COR-L47 (cell line): ENCODE data around the gene SLC22A31.
"Not testable (repeated sequence)": the region's sequence is repeated elsewhere in the genome, so short reads cannot be mapped to it uniquely, and the experiment has no call there.

Source experiments
- DNase-seq: peaks from one replicate; lab custom pipeline; 2025; lab: John Stamatoyannopoulos, UW

Gene SLC22A31

DNA sequence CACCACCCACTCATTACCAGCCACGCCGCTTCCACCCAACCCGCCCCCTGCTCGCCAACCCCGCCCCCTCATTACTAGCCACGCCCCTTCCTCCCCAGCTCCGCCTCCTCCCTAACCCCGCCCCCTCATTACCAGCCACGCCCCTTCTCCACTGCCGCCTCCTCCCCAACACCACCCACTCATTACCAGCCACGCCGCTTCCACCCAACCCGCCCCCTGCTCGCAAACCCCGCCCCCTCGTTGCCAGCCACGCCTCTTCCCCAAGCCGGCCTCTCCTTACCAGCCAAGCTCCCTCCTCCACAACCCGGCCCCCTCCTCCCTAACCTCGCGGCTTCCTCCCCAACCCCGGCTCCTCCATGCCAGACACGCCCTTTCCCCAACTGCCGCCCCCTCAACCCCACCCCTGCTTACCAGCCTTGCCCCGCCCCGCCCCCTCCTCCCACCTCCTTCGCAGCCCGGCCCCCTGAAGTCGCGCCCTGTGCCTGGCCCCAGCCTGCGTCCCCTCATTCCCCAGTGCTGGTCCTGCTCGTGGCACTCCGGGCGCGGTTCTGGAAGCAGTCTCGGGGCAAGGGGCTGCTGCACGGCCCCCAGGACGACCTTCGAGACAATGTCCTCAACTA, 7.3 kb downstream of the SLC22A31 start:
- no peak for DNase-seq

DNA sequence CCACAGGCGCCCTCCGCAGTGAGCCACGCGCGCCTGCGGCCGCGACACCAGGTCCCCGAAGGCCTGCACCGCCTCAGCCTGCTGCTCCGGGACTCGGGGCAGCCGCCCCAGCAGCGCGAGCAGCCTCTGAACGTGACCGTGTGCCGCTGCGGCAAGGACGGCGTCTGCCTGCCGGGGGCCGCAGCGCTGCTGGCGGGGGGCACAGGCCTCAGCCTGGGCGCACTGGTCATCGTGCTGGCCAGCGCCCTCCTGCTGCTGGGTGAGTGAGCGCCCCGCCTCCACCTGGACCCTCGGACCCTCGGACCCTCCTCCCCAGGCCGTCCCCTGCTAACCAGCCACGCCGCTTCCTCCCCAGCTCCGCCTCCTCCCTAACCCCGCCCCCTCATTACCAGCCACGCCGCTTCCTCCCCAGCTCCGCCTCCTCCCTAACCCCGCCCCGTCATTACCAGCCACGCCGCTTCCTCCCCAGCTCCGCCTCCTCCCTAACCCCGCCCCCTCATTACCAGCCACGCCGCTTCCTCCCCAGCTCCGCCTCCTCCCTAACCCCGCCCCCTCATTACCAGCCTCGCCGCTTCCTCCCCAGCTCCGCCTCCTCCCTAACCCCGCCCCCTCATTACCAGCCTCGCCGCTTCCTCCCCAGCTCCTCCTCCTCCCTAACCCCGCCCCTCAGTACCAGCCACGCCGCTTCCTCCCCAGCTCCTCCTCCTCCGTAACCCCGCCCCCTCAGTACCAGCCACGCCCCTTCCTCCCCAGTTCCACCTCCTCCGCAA, 8.0 kb downstream of the SLC22A31 start:
- not testable (repeated sequence) for DNase-seq

DNA sequence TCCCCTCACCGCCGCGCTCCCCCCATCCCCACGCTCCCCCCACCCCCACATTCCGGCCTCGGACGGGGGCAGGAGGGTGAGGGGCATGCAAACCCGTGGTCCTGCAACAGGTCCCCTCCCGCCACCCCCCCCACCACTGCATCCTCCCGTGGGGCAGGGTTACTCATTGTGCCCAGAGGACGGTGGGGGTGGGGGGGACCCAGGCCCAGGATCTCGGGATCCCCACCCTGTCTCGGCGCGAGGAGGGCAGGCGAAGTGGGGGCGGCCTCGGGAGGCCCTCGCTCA, 8.5 kb downstream of the SLC22A31 start:
- DNase-seq, result no peak

DNA sequence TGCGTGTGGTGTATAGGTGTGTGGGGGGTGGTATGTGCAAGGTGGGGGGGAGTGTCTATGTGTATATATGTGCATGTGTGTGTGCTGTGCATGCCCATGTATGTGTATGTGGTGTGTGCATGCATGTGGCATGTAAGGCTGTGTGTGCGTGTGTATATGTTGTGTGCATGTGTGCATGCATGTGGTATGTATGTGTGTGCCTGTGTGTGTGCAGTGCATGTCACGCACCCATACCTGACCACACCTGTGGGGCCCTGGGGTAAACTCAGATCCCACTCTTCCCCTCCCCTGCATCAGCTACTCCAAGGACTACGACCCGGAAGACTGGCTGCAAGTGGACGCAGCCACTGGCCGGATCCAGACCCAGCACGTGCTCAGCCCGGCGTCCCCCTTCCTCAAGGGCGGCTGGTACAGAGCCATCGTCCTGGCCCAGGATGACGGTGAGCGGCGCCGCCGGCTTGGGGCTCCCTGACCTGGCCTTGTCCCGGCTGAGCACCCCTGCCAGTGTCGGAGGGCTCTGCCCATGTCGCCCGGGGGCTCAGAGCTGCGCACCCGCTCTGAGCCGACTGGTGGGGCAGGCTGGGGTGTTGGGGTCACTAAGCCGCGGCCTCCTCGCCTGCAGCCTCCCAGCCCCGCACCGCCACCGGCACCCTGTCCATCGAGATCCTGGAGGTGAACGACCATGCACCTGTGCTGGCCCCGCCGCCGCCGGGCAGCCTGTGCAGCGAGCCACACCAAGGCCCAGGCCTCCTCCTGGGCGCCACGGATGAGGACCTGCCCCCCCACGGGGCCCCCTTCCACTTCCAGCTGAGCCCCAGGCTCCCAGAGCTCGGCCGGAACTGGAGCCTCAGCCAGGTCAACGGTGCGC, 9.1 kb downstream of the SLC22A31 start:
- DNase-seq, result no peak

DNA sequence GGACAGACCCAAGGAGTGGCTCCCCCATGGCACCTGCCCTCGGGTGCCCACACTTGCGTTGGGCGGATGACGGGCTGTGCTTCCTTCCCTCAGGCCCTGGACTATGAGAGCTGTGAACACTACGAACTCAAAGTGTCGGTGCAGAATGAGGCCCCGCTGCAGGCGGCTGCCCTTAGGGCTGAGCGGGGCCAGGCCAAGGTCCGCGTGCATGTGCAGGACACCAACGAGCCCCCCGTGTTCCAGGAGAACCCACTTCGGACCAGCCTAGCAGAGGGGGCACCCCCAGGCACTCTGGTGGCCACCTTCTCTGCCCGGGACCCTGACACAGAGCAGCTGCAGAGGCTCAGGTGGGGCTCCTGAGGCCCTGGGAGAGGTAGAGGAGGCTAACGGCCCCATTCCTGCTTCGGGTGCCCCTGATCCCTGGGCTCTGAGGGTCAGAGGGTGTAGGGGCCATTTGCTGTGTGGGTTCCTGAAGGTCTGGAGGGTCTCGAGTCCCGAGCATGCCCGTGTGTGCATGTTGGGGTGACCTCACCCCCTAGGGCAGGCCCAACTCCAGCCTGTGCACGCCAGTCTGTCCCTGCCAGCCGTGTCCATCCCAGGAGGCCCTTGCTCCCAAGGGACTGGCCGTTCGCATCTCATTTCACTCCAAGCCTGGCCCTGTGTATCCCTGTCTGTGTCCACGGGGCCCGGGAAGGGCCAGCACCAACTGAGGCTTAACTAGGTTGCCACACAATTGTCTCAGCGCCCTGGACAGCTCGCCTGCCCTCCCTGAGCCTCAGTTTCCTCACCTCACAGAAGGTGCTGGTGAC, 10.0 kb downstream of the SLC22A31 start:
- DNase-seq, result no peak

DNA sequence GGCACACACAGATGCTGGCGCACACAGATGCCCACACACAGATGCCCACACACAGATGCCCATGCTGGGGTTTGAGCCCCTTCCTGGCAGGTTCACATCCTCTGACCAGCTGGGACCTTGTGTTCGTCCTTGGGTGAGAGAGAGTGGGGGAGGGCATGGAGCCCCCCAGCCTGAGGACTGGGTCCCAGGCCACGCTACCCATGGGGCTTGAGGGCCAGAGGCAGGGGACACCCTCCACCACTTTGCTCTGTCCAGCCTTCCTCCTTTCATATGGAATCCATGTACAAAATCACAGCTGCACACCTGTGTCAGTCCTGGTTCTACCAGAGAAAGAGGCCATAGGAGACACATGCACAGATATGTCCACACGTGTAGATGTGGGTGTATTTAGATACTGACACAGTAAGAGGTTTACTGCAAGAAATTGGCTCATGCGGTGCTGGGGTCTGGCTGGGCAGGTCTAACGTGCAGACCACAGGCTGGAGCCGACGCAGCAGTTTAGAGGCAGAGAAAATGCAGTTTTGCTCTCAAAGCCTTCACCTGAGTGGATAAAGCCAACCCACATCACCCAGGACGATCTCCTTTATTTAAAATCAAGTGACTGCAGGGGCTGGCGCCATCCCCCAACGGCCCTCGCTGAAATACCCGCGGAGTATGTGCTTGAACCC, 10.8 kb downstream of the SLC22A31 start:
- no peak for DNase-seq

DNA sequence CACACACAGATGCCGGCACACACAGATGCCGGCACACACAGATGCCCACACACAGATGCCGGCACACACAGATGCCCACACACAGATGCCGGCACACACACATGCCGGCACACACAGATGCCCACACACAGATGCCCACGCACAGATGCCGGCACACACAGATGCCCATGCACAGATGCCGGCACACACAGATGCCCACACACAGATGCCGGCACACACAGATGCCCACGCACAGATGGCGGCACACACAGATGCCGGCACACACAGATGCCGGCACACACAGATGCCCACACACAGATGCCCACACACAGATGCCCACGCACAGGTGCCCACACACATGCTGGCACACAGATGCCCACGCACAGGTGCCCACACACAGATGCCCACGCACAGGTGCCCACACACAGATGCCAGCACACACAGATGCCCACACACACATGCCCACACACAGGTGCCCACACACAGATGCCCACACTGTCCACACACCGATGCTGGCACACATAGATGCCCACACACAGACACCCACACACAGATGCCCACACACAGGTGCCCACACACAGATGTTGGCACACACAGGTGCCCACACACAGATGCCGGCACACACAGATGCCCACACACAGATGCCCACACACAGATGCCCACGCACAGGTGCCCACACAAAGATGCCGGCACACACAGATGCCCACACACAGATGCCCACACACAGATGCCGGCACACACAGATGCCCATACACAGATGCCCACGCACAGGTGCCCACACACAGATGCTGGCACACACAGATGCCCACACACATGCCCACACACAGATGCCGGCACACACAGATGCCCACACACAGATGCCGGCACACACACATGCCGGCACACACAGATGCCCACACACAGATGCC, 11.6 kb downstream of the SLC22A31 start:
- not testable (repeated sequence) for DNase-seq

DNA sequence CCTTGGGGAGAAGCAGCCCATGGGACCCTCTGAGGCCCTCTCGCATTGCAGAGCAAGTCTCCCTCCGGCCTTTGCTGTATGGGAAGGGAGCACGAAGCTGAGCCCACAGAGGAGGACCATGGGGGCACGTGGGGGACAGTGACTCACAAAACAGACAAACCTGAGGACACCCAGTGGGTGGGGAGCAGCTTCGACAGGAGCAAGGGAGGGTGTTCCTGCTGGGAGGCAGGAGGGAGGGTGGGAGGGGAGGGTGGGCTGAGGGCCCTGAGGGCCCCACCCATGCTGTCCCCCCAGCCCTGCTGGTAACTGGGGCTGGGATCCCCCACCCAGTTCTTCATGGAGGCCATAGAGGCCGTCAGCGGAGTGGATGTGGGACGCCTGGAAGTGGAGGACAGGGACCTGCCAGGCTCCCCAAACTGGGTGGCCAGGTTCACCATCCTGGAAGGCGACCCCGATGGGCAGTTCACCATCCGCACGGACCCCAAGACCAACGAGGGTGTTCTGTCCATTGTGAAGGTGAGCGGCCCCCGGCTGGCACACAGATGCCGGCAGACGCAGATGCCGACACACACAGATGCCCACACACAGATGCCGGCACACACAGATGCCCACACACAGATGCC, 12.5 kb downstream of the SLC22A31 start:
- DNase-seq, result no peak

DNA sequence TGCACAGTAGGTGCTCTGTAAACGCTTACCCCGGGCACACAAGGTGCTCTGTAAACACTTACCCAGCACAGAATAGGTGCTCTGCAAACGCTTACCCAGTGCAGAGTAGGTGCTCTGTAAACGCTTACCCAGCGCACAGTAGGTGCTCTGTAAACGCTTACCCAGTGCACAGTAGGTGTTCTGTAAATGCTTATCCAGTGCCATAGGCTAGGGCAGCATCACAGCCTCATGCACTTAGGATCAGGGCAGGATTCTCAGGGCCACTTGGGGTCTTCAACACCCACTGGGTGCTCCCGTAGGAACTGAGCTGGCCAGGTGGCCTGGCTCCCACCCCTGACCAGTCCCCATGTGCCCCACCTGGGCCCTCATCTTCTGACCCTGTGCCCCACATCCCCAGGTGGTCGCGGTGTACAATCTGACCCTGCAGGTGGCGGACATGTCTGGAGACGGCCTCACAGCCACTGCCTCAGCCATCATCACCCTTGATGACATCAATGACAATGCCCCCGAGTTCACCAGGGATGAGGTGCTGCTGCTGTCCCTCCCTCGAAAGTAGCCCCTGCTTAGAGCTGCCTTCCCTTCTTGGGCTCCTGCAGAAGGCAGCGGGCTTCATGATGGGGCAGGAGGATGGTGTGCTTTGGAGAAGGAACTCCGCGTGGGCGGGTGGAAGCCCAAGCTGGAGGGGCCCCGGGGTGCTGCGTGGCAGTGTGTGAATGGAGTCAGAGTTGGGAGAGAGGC, 13.1 kb downstream of the SLC22A31 start:
- DNase-seq, result no peak

DNA sequence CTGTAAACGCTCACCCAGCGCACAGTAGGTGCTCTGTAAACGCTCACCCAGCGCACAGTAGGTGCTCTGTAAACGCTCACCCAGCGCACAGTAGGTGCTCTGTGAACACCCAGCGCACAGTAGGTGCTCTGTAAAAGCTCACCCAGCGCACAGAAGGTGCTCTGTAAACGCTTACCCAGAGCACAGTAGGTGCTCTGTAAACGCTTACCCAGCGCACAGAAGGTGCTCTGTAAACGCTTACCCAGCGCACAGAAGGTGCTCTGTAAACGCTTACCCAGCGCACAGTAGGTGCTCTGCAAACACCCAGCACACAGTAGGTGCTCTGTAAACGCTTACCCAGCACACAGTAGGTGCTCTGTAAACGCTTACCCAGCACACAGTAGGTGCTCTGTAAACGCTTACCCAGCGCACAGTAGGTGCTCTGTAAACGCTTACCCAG, 13.7 kb downstream of the SLC22A31 start:
- DNase-seq, result not testable (repeated sequence)

DNA sequence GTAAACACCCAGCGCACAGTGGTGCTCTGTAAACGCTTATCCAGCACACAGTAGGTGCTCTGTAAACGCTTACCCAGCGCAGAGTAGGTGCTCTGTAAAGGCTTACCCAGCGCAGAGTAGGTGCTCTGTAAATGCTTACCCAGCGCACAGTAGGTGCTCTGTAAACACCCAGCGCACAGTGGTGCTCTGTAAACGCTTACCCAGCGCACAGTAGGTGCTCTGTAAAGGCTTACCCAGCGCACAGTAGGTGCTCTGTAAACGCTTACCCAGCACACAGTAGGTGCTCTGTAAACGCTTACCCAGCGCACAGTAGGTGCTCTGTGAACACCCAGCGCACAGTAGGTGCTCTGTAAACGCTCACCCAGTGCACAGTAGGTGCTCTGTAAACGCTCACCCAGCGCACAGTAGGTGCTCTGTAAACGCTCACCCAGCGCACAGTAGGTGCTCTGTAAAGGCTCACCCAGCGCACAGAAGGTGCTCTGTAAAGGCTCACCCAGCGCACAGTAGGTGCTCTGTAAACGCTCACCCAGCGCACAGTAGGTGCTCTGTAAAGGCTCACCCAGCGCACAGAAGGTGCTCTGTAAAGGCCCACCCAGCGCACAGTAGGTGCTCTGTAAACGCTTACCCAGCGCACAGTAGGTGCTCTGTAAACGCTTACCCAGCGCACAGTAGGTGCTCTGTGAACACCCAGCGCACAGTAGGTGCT, 14.3 kb downstream of the SLC22A31 start:
- DNase-seq, result not testable (repeated sequence)

DNA sequence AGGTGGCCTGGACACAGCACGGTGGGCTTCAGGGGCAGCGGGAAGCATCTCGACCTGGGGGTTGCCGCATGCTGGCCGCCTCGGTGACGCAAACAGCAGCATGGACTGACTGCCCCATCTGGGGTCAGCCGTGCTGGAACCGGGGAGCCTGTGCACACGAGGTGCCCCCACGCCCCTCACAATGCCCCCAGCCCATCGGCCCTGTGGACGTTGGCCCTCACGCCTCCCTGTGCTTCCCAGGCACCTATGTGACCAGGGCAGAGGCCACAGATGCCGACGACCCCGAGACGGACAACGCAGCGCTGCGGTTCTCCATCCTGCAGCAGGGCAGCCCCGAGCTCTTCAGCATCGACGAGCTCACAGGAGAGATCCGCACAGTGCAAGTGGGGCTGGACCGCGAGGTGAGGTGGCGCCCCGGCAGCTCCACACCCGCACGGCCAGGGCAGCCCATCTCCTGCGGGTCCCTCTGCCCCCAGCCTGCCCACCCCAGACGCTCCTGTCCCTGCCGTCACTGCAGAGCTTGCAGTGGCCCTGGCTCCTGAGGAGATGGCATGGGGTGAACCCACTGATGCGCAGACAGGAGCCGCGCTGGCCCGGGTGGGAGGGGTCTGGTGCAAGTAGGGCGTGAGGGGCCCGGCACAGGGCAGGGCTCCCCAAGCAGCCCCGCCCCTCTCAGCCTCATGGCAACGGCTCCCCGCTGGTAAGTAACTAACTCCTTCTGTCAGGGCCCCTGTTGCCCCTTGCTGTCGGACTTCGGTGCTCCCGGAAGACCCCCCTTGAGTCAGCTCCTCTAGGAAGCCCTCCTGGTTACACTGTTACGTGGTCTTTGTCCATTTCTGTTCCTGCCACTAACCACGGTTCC, 15.2 kb downstream of the SLC22A31 start:
- DNase-seq, result no peak

DNA sequence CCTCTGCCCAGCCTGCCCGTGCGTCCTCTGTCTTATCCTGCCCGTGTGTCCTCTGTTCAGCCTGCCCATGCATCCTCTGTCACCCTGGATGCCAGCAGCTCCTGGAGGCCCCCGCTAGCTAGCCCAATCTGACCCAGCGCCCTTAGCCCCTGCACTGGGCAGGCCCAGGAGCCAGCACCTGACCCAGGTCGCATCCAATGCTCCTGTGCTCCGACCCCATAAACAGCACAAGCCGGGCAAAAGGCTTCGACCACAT, 15.7 kb downstream of the SLC22A31 start:
- DNase-seq, result no peak

DNA sequence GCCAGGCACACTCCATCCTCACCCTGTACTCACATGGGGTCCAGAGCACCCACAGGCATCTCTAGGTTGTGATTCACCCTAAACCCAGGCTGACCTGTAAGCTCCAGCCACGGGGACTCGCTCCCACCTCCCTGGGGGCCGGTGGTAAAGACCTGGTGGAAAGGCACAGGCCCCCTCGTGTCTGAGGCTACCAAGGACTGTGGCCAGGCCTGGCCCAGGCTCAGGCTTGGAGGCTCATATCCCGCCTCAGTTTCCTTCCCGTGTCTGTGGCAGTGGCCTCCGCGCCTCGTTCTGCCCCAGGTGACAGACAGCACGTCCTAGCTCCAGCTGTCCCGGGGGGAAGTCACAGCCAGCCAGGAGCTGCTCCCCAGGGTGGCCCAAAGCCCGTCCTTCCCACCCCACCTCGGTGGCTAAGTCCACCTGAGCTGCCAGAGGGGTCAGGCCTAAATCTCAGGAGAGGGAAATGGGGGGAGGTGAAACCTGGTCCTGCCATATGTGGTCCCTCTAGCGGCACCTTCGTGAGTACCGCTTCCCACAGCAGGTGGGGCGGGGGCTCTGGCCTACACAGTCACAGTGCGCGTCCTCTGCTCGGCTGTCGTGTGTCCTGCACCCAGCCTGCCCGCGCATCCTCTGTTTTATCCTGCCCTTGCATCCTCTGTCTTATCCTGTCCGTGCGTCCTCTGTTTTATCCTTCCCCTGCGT, 16.2 kb downstream of the SLC22A31 start:
- DNase-seq, result no peak

DNA sequence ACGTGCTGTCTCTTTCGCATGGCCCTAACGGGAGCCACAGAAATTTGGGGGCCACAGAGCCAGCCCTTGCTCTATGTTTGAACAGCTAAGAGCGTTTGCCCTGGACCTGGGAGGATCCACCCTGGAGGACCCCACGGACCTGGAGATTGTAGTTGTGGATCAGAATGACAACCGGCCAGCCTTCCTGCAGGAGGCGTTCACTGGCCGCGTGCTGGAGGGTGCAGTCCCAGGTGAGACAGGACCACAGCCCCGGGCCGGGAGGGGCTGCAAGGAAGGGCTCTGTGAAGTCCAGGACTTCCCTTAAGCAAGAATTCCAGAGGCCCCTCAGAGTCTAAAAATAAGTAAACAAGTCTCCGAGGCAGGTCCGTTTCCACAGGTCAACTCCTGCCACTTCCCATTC, 16.9 kb downstream of the SLC22A31 start:
- DNase-seq, result no peak

DNA sequence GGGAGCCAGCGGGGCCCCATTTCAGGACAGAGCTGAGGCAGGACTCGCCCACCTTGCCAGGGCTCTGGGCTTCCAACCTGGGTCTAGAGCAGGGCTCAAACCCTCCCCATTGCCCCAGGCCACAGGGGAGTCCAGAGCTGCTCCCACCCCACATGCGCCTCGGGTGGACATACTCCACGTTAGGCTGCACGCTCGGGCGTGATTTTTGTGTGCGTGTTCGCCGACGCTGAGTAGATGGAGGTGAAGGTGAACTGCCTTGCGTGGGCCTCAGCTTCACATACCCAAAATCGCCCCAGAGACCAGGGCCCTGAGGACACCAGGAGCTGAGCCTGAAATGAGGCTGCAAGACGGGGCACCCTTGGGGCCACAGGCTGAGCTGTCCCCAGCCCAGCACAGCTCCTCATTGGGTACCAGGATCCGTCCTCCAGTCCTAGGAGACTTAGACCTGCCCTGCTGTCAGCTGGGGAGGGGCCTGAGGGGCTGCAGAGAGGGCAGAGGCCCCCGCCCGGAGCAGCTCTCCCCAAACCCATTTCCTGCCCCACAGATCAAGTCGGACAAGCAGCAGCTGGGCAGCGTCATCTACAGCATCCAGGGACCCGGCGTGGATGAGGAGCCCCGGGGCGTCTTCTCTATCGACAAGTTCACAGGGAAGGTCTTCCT, 20.6 kb downstream of the SLC22A31 start:
- no peak for DNase-seq

DNA sequence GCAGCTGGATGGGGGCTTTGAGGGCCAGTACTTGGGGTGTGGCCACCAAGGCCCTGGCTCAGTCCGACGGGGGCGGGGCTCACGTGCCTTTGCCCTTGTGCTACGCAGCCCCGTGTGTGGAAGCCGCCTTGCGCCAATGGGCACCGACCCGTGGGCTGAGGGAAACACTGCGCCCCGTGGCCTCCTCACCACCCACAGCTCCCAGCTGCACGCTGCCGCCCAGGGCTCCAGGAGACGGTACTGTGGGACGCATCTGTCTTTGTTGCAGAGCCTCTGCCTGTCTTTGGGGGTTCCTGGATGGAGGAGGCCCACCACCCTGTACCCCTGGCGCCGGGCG, 21.2 kb downstream of the SLC22A31 start:
- no peak for DNase-seq
